ENCODE data around the gene CLCA2. TPM values are rescaled to one million over a fixed set of nuclear protein-coding genes. Genes with fewer than 3 reads are reported as not detected.

CLCA2 gene
- total and polyA plus RNA-seq, 2 experiments from 2014 or later = 0.14 to 0.22 TPM

GRCh38 chr1:86502721-86503405, 78.9 kb downstream of the CLCA2 start:
- in situ Hi-C loops (cut with MboI) = loop anchor here (10.0 to 25.0 kb wide), 2 partner anchors 118 to 584 kb away; no protein-coding TSS in a partner anchor
- peaks cover 11% of the 10 kb centered on the region for H3K4me1 ChIP-seq (ENCODE audit: insufficient read depth)
- no peaks in the 10 kb centered on the region for H3K9me3 ChIP-seq (ENCODE audit: low read depth)
- peaks cover 23% of the 10 kb centered on the region for H3F3A ChIP-seq (ENCODE audit: insufficient read depth)
- H3K27me3 ChIP-seq (replicated peaks; ENCODE audit: insufficient read depth) = no peaks in the 10 kb centered on the region
- WGBS, 2 experiments (ENCODE audit: low coverage in 1 of 2, low lambda C conversion rate in 2 of 2, missing lambda C conversion rate in 2 of 2) = 82 to 84% methylated on average over 18 of the region's 18 CpGs
- H3K27ac ChIP-seq = no peak overlapping the region
- TF ChIP-seq EZH2phosphoT487 (IDR thresholded peaks at IDR 0.05; ENCODE audit: insufficient read depth, low read depth) (no peak), EZH2 (IDR thresholded peaks at IDR 0.05; ENCODE audit: insufficient read depth, poor library complexity, severe bottlenecking) (no peak)
- no peaks in the 10 kb centered on the region for H3K79me2 ChIP-seq (ENCODE audit: insufficient read depth)
- DNase-seq = no peak
- H3K36me3 ChIP-seq (ENCODE audit: low read depth) = no peaks in the 10 kb centered on the region
- no peaks in the 10 kb centered on the region for H4K20me1 ChIP-seq (ENCODE audit: insufficient read depth)
- H3K4me3 ChIP-seq = no peak overlapping the region
- no peak overlapping the region for H3K4me2 ChIP-seq (ENCODE audit: unreplicated experiment)
- H2AFZ ChIP-seq = no peak overlapping the region
- H3K9ac ChIP-seq = no peak overlapping the region
- H3K9me2 ChIP-seq (ENCODE audit: insufficient read depth) = no peaks in the 10 kb centered on the region

DNA sequence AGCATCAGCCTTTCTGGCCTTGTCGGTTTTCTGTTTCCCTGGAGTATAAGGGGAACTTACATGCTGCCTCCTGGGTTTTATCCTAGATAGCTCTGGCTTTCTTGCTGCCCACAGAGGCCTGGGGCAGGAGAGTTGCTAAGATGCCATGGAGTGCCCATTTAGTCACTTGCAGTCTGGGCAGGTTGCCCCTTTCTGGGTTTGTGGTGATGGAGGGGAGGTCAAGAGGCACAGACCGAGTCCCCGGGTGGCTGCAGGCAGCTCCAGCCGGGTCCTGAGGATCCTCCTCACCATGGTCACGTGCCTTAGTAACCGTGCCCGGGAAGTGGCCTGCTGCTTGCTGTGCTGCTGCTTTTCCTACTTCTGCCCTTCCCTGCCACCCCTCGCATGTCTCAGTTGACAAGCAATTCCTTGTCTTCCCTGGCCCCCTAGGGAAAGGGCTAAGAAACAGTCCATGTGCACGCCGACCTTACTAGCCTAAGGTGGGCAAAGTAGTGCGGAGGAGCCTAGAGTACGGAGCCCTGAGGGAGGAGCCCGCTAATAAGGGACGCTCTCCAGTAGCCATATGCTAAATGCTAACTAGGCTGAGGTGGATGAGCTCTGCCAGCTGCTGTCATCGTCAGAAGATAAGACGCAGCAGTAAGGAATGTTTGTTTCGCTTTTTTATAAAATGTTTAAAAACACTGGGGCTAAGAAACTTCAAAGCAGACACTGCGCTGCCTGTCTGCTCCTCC, 79.6 kb downstream of the CLCA2 start:
- H3K79me2 ChIP-seq (ENCODE audit: insufficient read depth) = no peaks in the 10 kb centered on the region
- peaks cover 23% of the 10 kb centered on the region for H3F3A ChIP-seq (ENCODE audit: insufficient read depth)
- no peaks in the 10 kb centered on the region for H3K36me3 ChIP-seq (ENCODE audit: low read depth)
- 89 to 90% methylated on average over 17 to 18 of the region's 18 CpGs for WGBS, 2 experiments (ENCODE audit: low coverage in 1 of 2, low lambda C conversion rate in 2 of 2, missing lambda C conversion rate in 2 of 2)
- H3K27ac ChIP-seq = no peak overlapping the region
- H3K9ac ChIP-seq = no peak overlapping the region
- no peaks in the 10 kb centered on the region for H3K27me3 ChIP-seq (replicated peaks; ENCODE audit: insufficient read depth)
- no peaks in the 10 kb centered on the region for H4K20me1 ChIP-seq (ENCODE audit: insufficient read depth)
- H3K4me2 ChIP-seq (ENCODE audit: unreplicated experiment) = no peak overlapping the region
- H3K9me2 ChIP-seq (ENCODE audit: insufficient read depth) = no peaks in the 10 kb centered on the region
- no peak overlapping the region for H2AFZ ChIP-seq
- no peak overlapping the region for H3K4me3 ChIP-seq
- H3K4me1 ChIP-seq (ENCODE audit: insufficient read depth) = peaks cover 16% of the 10 kb centered on the region
- DNase-seq = no peak
- TF ChIP-seq EZH2phosphoT487 (IDR thresholded peaks at IDR 0.05; ENCODE audit: insufficient read depth, low read depth) = no peak
- no peak for TF ChIP-seq EZH2 (IDR thresholded peaks at IDR 0.05; ENCODE audit: insufficient read depth, poor library complexity, severe bottlenecking)
- H3K9me3 ChIP-seq (ENCODE audit: low read depth) = no peaks in the 10 kb centered on the region
- in situ Hi-C loops (cut with MboI) = loop anchor here (10.0 to 25.0 kb wide), 2 partner anchors 119 to 584 kb away; no protein-coding TSS in a partner anchor

- Histone ChIP-seq H3K4me1 (ENCODE audit: insufficient read depth) (peaks cover 19% of the 10 kb centered on the region), H3F3A (ENCODE audit: insufficient read depth) (peaks cover 23% of the 10 kb centered on the region), H3K4me2 (ENCODE audit: unreplicated experiment) (no peak overlapping the region), H3K9ac (no peak overlapping the region), H3K9me3 (ENCODE audit: low read depth) (no peaks in the 10 kb centered on the region), H3K27ac (no peak overlapping the region), H3K9me2 (ENCODE audit: insufficient read depth) (no peaks in the 10 kb centered on the region), H3K27me3 (replicated peaks; ENCODE audit: insufficient read depth) (no peaks in the 10 kb centered on the region), H3K79me2 (ENCODE audit: insufficient read depth) (no peaks in the 10 kb centered on the region), H4K20me1 (ENCODE audit: insufficient read depth) (no peaks in the 10 kb centered on the region), H3K4me3 (no peak overlapping the region), H2AFZ (no peak overlapping the region), H3K36me3 (ENCODE audit: low read depth) (no peaks in the 10 kb centered on the region)
- in situ Hi-C loops (cut with MboI) = loop anchor here (10.0 to 25.0 kb wide), 2 partner anchors 119 to 583 kb away; no protein-coding TSS in a partner anchor
- no peak for DNase-seq
- WGBS, 2 experiments (ENCODE audit: low coverage in 1 of 2, low lambda C conversion rate in 2 of 2, missing lambda C conversion rate in 2 of 2) = 76 to 77% methylated on average over 9 of the region's 9 CpGs
- TF ChIP-seq EZH2phosphoT487 (IDR thresholded peaks at IDR 0.05; ENCODE audit: insufficient read depth, low read depth) (no peak), EZH2 (IDR thresholded peaks at IDR 0.05; ENCODE audit: insufficient read depth, poor library complexity, severe bottlenecking) (no peak)
Observed at GRCh38 chr1:86504137-86504479, 80.1 kb downstream of the CLCA2 start.

- TF ChIP-seq EZH2 (IDR thresholded peaks at IDR 0.05; ENCODE audit: insufficient read depth, poor library complexity, severe bottlenecking) (no peak), EZH2phosphoT487 (IDR thresholded peaks at IDR 0.05; ENCODE audit: insufficient read depth, low read depth) (no peak)
- no peaks in the 10 kb centered on the region for H3K27me3 ChIP-seq (replicated peaks; ENCODE audit: insufficient read depth)
- DNase-seq = peak; percentile 81
- H3K4me3 ChIP-seq = 0 out of 2 replicates have a peak overlapping the region, but pooled peaks have one; percentile 14
- no peaks in the 10 kb centered on the region for H3K9me2 ChIP-seq (ENCODE audit: insufficient read depth)
- no peaks in the 10 kb centered on the region for H4K20me1 ChIP-seq (ENCODE audit: insufficient read depth)
- H3K27ac ChIP-seq = peak overlapping the region; percentile 30
- no peaks in the 10 kb centered on the region for H3K36me3 ChIP-seq (ENCODE audit: low read depth)
- H3K4me1 ChIP-seq (ENCODE audit: insufficient read depth) = peaks cover 19% of the 10 kb centered on the region
- no peaks in the 10 kb centered on the region for H3K9me3 ChIP-seq (ENCODE audit: low read depth)
- peaks cover 23% of the 10 kb centered on the region for H3F3A ChIP-seq (ENCODE audit: insufficient read depth)
- 0 out of 2 replicates have a peak overlapping the region, but pooled peaks have one; percentile 20 for H3K9ac ChIP-seq
- peak overlapping the region; percentile 43 for H3K4me2 ChIP-seq (ENCODE audit: unreplicated experiment)
- WGBS, 2 experiments (ENCODE audit: low coverage in 1 of 2, low lambda C conversion rate in 2 of 2, missing lambda C conversion rate in 2 of 2) = 21% methylated on average over 9 of the region's 9 CpGs
- H3K79me2 ChIP-seq (ENCODE audit: insufficient read depth) = no peaks in the 10 kb centered on the region
- H2AFZ ChIP-seq = peak overlapping the region; percentile 42
- in situ Hi-C loops (cut with MboI) = loop anchor here (10.0 to 25.0 kb wide), 2 partner anchors 120 to 582 kb away; no protein-coding TSS in a partner anchor
Observed at GRCh38 chr1:86504895-86505563, 81.1 kb downstream of the CLCA2 start.

Measured in GM23248 (cell line).